DMS79 treated with DMSO at 0.1 percent for 48 hours (cell line): Measurements from ENCODE around the gene WT1.

Source experiments
- DNase-seq: peaks from one replicate; lab custom pipeline; 2025; lab: John Stamatoyannopoulos, UW

WT1 gene

DNA sequence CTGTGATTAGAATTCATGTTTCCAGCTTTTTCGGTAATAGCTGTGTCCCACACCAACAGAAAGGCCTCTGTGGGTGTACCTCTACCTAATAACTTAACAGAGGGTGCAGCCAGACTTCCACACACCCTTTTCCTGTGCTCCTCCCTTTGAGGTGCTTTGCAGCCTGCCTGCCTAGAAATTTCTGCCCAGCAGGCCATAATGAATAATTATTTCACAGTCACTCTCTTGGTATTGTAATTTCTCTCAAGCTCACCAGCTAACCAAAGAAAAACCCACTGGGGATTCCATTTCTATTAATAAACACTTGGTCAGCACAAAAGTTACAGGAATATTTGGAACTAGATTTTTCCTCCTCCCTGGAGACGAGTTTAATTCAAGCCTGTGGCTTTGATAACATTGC is 13.3 kb downstream of the WT1 start:
- DNase-seq: no peak

- DNase-seq: no peak
Observed at GRCh38 chr11:32420937-32421901, 14.1 kb downstream of the WT1 start.

GRCh38 chr11:32420139-32420538 is 15.2 kb downstream of the WT1 start:
- DNase-seq: no peak

DNA sequence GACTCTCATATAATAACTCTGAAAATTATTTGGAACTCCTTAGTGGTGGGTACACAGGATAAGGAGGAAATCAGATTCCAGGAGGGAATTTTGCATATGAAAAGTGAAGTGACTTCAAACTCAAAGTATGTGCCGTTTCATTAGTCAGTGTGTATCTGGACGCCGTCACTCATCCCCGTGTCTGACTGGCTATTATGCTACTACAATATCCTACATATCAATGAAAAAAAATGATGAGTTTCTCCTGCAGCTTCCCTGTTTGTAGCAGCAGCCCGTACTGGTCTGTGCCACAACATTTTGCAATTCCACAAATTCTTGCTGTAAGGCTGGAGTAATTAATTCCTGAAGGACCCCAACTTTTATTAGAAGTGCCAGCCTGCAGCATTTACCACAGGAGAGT is 16.5 kb downstream of the WT1 start:
- DNase-seq: no peak

DNA sequence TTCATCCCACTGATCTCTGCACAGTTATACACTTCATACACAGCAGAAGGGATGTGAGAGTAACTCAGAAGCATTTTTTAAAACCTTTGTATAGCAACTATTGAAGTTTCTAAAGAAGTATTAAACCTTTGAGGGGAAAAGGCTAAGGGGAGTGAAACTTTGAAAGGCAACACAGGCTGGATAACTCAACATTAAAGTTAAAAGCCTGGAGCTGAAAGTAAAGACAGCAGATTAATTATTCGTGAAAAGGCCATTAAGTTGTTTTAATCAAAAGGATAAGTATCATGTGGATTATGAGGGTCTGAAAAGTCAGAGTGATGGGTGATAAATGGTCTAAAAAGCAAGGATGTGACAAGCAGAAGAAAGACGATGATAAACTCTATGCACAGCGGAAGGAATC is 17.5 kb downstream of the WT1 start:
- no peak for DNase-seq

DNA sequence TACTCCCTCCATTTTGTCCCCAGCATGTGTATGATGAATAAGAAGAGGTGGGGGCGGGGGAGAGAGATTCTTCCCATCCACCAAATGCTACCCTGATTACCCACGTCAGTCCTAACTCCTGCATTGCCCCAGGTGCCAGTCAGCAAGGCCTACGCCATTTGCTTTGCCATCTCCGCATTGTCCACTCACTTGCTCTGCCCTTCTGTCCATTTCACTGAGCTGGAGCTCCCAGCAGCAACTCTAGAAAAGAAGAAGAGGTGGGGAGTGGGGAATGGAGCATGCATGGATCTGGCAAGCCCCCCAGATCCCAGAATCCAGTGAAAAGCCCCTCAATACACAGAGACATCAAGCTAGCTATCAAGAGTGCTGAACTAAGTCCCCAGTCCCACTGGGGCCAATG is 19.0 kb downstream of the WT1 start:
- no peak for DNase-seq

DNA sequence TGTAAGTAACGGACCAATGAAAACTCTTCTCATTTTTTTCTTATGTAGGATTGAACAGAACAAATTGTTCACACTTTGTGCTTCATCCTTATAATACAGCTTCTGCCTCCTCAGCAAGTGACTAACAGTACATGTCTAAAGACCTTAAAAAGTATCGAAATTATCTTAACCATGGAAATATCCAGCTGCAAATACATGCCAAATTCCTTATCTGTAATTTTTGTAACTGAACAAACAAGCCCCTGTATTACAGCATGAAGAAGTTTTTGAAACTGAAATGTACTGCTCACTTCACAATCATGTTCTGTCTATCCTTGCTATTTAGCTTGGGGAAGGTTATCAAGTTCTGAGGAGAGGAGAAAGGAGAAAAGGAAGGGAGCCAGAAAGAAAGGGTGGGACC is 20.4 kb downstream of the WT1 start:
- DNase-seq: no peak

DNA sequence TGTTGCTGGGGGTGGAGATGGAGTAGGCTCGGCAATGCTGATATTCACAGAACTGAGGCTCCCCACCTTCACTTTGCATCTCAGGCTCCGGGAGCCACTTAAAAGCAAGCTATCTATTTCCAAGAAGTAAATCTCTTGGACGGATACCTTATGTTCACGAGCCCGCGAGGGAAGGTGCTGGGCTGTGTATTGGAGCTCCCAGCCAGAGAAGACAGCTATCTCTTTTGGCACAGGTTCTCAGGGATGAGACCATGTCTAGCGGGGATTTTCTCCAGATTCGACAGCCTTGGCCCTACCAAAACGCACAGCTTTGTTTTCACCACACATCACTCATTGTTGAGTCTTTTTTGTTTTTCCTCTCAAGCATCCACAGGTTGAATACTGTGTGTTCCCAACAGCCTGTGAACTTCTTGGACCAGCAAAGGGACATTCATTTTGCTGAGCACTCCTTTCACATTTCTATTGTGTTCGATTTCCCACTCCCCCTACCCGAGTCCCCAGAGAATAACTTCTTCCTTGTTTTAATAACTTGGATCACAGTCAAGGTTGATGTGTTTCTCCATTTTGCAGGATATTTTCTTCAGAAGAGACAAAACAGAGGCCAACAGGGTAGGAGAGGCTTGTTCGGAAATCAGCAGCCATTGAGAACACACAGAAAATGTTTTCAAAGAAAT is 23.3 kb downstream of the WT1 start:
- DNase-seq: no peak

- DNase-seq: no peak
Observed at GRCh38 chr11:32405592-32405991, 29.7 kb downstream of the WT1 start.

DNA sequence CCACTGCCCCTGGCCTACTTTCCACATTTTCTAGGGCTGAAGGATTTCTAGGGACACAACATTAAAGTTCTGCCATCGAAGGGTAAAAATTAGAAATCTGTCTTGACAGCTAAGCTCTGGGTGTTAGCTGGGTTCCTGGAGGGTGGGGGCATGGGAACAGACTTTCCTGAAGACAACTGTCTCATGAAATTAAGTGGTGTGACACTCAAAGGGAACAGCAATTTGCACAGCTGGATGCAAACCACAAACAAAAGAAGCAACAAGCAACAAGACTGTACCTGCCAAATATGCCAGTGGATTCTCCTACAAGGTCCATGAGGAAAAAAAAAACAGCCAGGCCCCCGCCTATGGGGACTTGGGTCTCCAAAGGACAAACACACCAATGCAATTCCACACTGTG is 32.5 kb downstream of the WT1 start:
- DNase-seq: no peak

- no peak for DNase-seq
Observed at GRCh38 chr11:32400670-32401369, 34.5 kb downstream of the WT1 start.

DNA sequence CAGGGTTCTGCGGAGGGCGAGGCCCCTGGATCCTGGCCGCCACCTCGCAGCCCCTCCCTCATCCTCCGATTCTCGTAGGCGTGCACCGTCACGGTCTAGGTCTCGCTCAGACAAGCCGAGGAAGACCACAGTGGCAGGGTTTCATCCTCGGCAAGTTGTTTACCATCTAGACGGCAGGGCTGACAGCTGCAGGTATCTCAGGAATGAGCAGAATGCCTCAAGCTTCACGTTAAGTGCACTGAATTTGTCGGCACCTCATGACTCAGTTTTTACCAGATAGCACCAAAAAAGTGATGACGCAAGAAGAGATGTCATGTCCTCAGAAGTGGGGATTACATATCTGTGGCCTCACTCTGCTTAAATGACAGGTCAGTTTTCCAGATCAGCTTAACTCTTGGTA is 35.1 kb downstream of the WT1 start:
- DNase-seq: no peak

DNA sequence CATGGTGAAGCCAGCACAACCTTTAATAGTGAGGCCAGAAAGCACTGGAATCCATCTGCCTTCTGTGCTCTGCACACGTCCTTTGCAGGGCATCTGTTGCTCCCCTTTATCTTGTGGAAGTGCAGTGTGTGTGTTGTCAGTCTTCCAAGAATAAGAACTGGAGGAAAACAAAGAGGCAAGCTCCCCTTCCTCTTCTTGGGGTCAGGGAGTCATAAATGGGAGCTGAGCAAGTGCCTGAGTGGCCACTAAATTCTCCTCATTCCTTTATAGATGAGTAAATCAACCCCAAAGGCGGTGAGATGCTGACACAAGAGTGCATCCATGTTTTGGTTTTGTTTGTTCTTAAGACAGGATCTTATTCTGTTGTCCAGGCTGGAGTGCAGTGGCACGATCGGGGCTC is 38.3 kb downstream of the WT1 start:
- DNase-seq: no peak

- DNase-seq: peak; percentile 19
Observed at GRCh38 chr11:32396331-32396730, 39.0 kb downstream of the WT1 start.

DNA sequence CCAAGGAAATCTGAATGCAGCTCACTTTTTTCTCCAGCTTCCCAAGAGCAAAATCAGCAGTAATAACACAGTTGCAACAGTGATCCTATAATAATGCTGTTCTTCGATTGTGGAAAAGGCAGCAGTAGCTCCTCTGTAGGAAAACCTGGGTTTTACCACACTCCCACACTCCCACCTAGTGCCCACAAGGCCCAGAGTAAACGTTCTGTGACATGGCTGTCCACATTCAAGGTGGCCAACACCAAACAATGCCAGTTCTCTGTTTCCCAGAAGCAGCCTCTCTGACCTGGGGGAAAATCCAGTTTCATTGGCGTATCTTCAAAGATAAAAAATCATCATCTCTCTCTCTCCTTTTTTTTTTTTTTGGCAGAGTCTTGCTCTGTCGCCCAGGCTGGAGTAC is 40.2 kb downstream of the WT1 start:
- DNase-seq: no peak

- no peak for DNase-seq
Observed at GRCh38 chr11:32392840-32393239, 42.5 kb downstream of the WT1 start.

GRCh38 chr11:32391956-32392553 is 43.3 kb downstream of the WT1 start:
- DNase-seq: no peak

DNA sequence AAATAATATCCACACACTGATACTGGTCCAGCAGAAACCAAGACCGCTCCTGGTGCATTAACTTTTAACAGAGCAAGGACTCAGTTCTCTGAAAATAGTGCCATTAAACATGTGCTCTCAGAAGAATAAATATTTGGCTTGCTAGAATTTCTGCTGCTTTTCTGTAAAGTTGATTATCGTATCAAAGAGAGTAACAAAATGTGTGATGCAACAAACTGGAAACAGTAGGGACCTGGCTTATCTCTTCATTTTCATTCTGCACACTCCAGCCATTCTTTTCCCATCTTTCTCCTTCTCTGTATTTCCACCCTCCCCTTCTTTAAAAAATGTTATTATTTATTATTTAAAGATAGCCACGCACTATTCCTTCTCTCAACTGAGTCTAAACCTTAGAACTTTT is 43.9 kb downstream of the WT1 start:
- DNase-seq: no peak

- no peak for DNase-seq
Observed at GRCh38 chr11:32390712-32391111, 44.6 kb downstream of the WT1 start.

DNA sequence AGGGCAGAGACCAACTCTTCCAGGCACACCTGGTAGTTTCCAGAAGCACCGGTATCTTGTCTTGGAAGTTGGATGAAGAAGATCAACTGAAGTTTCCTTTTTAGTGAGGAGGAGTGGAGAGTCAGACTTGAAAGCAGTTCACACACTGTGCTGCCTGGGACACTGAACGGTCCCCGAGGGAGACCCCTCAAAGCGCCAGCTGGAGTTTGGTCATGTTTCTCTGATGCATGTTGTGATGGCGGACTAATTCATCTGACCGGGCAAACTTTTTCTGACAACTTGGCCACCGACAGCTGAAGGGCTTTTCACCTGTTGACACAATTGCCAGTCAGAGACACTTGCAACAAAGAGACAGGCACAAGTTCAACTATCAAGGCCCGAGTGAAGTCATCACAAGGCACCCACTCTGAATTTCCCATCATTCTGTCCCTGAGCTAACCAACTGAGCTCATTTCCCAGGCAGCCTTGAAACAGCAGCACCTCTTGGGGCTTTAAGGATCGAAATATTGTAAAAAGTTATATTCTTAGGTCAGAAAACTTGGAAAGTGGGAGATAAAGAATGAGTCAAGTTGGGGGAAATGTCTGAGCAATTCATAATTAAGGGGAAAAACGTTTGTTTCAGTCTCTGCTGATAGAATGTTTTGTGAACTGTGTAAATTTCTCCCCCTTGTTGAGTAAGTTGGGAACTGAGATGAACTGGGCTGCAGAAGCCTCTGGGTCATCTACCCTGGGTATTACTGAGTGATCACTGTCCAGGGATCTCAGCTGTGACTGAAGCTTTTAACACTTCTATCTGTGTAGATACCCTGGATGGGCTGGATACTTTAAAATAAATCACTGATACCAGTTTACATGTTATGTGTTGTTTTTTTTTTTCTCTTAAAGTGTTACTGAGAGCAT is 46.2 kb downstream of the WT1 start:
- DNase-seq: no peak

- DNase-seq: no peak
Observed at GRCh38 chr11:32388365-32388764, 47.0 kb downstream of the WT1 start.
